WTC11 (cell line): ENCODE data around the gene ZNF555. TPM values are rescaled to one million over a fixed set of nuclear protein-coding genes. Genes with fewer than 3 reads are reported as not detected.

Source experiments
- ATAC-seq: fragments of 200-7000 bp; cut with Tn5 transposase; 2 replicates; pipeline ENCODE4 v1.10.0; 2021; ENCODE audit warnings: mild to moderate bottlenecking, moderate library complexity
- CTCF ChIA-PET: fragments of 300-600 bp; sonication (Branson Sonifier 250); formaldehyde crosslinking; loops from one replicate; lab custom pipeline; 2021; ENCODE audit warnings: antibody characterized with exemption; lab: Charles Lee
- POLR2A ChIA-PET: fragments of 350-600 bp; sonication (Branson Sonifier 250); formaldehyde crosslinking; loops from one replicate; lab custom pipeline; 2021; ENCODE audit warnings: antibody characterized with exemption; lab: Charles Lee
- DNase-seq: peaks from one replicate; pipeline ENCODE4 v3.0.0; 2021; ENCODE audit warnings: low spot score
- H3K27ac Mint-ChIP-seq: 2 replicates; pipeline ENCODE4 v1.8.0; 2021; ENCODE audit warnings: mixed read lengths
- H3K27me3 Mint-ChIP-seq: 2 replicates; pipeline ENCODE4 v1.8.0; 2021; ENCODE audit warnings: low read depth, mild to moderate bottlenecking, moderate library complexity, mixed read lengths
- H3K36me3 Mint-ChIP-seq: 2 replicates; pipeline ENCODE4 v1.8.0; 2021; ENCODE audit warnings: mixed read lengths
- H3K4me1 Mint-ChIP-seq: 2 replicates; pipeline ENCODE4 v1.8.0; 2022; ENCODE audit warnings: mixed read lengths
- H3K4me3 Mint-ChIP-seq: 2 replicates; pipeline ENCODE4 v1.8.0; 2021; ENCODE audit warnings: mild to moderate bottlenecking, moderate library complexity, mixed read lengths
- H3K9me3 Mint-ChIP-seq: 2 replicates; pipeline ENCODE4 v1.8.0; 2021; ENCODE audit warnings: mixed read lengths
- AFF4 ChIP-seq: sonication (generic); formaldehyde crosslinking; IDR thresholded peaks from 2 replicates; pipeline ENCODE4 v1.8.1; 2023; ENCODE audit warnings: mild to moderate bottlenecking, missing genetic modification reagents, borderline replicate concordance
- IRF2 ChIP-seq: sonication (generic); formaldehyde crosslinking; IDR thresholded peaks from 2 replicates; pipeline ENCODE4 v1.8.0; 2022; ENCODE audit warnings: low read depth, missing genetic modification reagents, borderline replicate concordance
- JAZF1 ChIP-seq: fragments of 250-450 bp; sonication (Bioruptor Pico); IDR thresholded peaks from 2 replicates; pipeline ENCODE4 v1.9.0; 2021; ENCODE audit warnings: moderate library complexity, mild to moderate bottlenecking, inconsistent platforms
- NR3C1 ChIP-seq: sonication (generic); formaldehyde crosslinking; conservative IDR thresholded peaks from 2 replicates; pipeline ENCODE4 v1.8.1; 2023; ENCODE audit warnings: low read depth, mild to moderate bottlenecking, missing genetic modification reagents
- PRRX2 ChIP-seq: fragments of 250-450 bp; sonication (Bioruptor Pico); IDR thresholded peaks from 2 replicates; pipeline ENCODE4 v1.8.0; 2021; ENCODE audit warnings: mild to moderate bottlenecking
- SMAD3 ChIP-seq: sonication (generic); formaldehyde crosslinking; IDR thresholded peaks from 2 replicates; pipeline ENCODE4 v1.8.0; 2022; ENCODE audit warnings: missing genetic modification reagents, mild to moderate bottlenecking, borderline replicate concordance
- STAT6 ChIP-seq: sonication (generic); formaldehyde crosslinking; conservative IDR thresholded peaks from 2 replicates; pipeline ENCODE4 v1.8.1; 2023; ENCODE audit warnings: mild to moderate bottlenecking, low read depth, missing genetic modification reagents, moderate library complexity
- TEAD1 ChIP-seq: sonication (generic); formaldehyde crosslinking; IDR thresholded peaks from 2 replicates; pipeline ENCODE4 v1.8.0; 2022; ENCODE audit warnings: mild to moderate bottlenecking, missing genetic modification reagents
- TP53 ChIP-seq: sonication (generic); formaldehyde crosslinking; IDR thresholded peaks from 2 replicates; pipeline ENCODE4 v1.8.1; 2023; ENCODE audit warnings: mild to moderate bottlenecking, missing genetic modification reagents
- USF1 ChIP-seq: sonication (generic); formaldehyde crosslinking; IDR thresholded peaks from 2 replicates; pipeline ENCODE4 v1.8.0; 2022; ENCODE audit warnings: mild to moderate bottlenecking, missing genetic modification reagents
- USF2 ChIP-seq: sonication (generic); formaldehyde crosslinking; IDR thresholded peaks from 2 replicates; pipeline ENCODE4 v1.8.1; 2023; ENCODE audit warnings: mild to moderate bottlenecking, missing genetic modification reagents, moderate library complexity
- ZBTB21 ChIP-seq: sonication (generic); formaldehyde crosslinking; IDR thresholded peaks from 2 replicates; pipeline ENCODE4 v1.8.1; 2023; ENCODE audit warnings: mild to moderate bottlenecking, missing genetic modification reagents, borderline replicate concordance
- ZNF121 ChIP-seq: sonication (generic); formaldehyde crosslinking; IDR thresholded peaks from 2 replicates; pipeline ENCODE4 v1.8.0; 2023; ENCODE audit warnings: missing genetic modification reagents
- ZNF263 ChIP-seq: sonication (generic); formaldehyde crosslinking; IDR thresholded peaks from 2 replicates; pipeline ENCODE4 v1.8.1; 2022; ENCODE audit warnings: low read depth, mild to moderate bottlenecking, moderate library complexity, missing genetic modification reagents
- ZSCAN18 ChIP-seq: fragments of 250-450 bp; sonication (Bioruptor Pico); IDR thresholded peaks from 2 replicates; pipeline ENCODE4 v2.1.2; 2022; ENCODE audit warnings: mild to moderate bottlenecking, moderate library complexity
- total RNA-seq: library from RNA; stranded (reverse); gene quantifications from 3 replicates; pipeline ENCODE4 v1.2.3, GENCODE V29; 2021

ZNF555 gene
- total RNA-seq, 1 experiment from 2014 or later = 6.6 TPM

GRCh38 chr19:2793577-2793976 lies 47.7 kb upstream of the ZNF555 start (continued):
- no peak for TF ChIP-seq AFF4 (CRISPR knock-in tag)
- no peak for TF ChIP-seq TEAD1 (CRISPR knock-in tag)
- no peak for TF ChIP-seq ZNF263 (CRISPR knock-in tag)
- no peak for TF ChIP-seq JAZF1 (CRISPR knock-in tag)
- TF ChIP-seq ZBTB21 = no peak

GRCh38 chr19:2795827-2796658 lies 45.2 kb upstream of the ZNF555 start:
- TF ChIP-seq ZNF121 (CRISPR knock-in tag) (no peak), STAT6 (CRISPR knock-in tag) (no peak)
- DNase-seq (no peak), ATAC-seq (no peak)
- Mint-ChIP-seq H3K4me1 (no peaks in the 10 kb centered on the region), H3K4me3 (no peak overlapping the region), H3K9me3 (no peaks in the 10 kb centered on the region), H3K27ac (no peak overlapping the region), H3K27me3 (no peaks in the 10 kb centered on the region), H3K36me3 (peaks cover 40% of the 10 kb centered on the region)
- ChIA-PET CTCF (no interaction called here), POLR2A (no interaction called here)

GRCh38 chr19:2796659-2797266 lies 44.5 kb upstream of the ZNF555 start:
- CTCF ChIA-PET = interaction anchor here (1.0 kb wide), 1 partner anchor 148 kb away, joined by 3 read pairs; no protein-coding TSS in a partner anchor
- POLR2A ChIA-PET = no interaction called here
- Mint-ChIP-seq H3K4me1 (no peaks in the 10 kb centered on the region), H3K4me3 (no peak overlapping the region), H3K27ac (no peak overlapping the region), H3K9me3 (no peaks in the 10 kb centered on the region), H3K36me3 (peaks cover 45% of the 10 kb centered on the region), H3K27me3 (no peaks in the 10 kb centered on the region)
- ATAC-seq (no peak), DNase-seq (no peak)
- TF ChIP-seq USF2 = no peak
- TF ChIP-seq STAT6 (CRISPR knock-in tag) = no peak
- no peak for TF ChIP-seq TP53 (CRISPR knock-in tag)
- no peak for TF ChIP-seq ZSCAN18 (CRISPR knock-in tag)
- TF ChIP-seq PRRX2 = no peak
- no peak for TF ChIP-seq ZNF263 (CRISPR knock-in tag)
- no peak for TF ChIP-seq NR3C1
- no peak for TF ChIP-seq IRF2 (CRISPR knock-in tag)
- TF ChIP-seq USF1 (CRISPR knock-in tag) = no peak
- no peak for TF ChIP-seq SMAD3 (CRISPR knock-in tag)
- no peak for TF ChIP-seq TEAD1 (CRISPR knock-in tag)
